ENCODE results near the gene ITPRIPL2. TPM values are rescaled to one million over a fixed set of nuclear protein-coding genes. Genes with fewer than 3 reads are reported as not detected.

The ITPRIPL2 gene
- total and polyA plus RNA-seq, 2 of the 13 experiments (the other 11 are each of a cell fraction or from before 2014, with no cell fraction given) = 5.9 to 12.6 TPM

DNA sequence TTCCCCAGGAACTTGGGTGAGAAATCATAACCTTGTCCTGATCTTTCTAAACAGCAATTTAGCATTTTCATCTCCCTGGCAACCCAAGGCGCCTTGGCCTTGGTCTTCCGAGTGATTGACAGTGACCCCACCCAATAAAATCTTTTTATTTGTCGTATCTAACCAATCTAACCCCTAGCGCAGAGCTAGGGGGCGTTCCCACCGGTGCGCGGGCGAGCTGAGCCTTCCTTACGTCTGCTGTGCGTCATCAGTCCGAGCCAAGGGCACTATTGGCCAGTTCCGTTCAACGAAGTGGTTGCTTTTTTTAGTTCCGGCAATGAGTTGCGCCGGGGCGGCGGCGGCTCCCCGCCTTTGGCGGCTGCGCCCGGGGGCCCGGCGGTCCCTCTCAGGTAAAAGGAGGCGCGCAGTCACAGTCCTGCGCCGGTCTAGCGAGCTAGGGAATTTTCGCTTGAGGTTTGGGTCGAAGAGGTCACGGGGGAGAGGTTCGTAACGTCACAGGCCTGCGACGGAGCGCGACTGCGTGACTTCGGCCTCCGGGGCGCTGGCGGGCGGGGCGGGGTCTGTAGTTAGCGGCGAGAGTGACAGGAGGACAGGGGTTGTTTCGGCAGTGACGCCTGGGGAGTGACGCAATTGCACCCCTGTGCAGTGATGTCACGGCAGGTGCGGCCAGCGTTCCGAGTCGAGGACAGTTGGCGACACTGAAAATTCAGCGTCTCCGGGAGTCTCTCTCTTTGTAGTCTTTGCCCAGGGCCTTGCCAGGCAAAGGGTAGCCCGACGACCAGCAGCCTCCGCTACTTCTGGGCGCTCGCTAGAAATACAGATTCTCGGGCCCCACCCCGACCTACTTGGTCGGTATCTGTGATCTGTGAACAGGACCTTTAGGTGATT is 46.2 kb upstream of the ITPRIPL2 start, which contains the start of gene COQ7 (continued):
- TF ChIP-seq ATF7 (IDR thresholded peaks at IDR 0.05) (peak; percentile 92), ATF7 (CRISPR knock-in tag; IDR thresholded peaks at IDR 0.05) (no peak; the same call in none of the 2 replicates), FOSL1 (CRISPR knock-in tag; IDR thresholded peaks at IDR 0.05; ENCODE audit: borderline replicate concordance) (no peak; the same call in 1 of the 2 replicates), ZMYM3 (CRISPR knock-in tag; IDR thresholded peaks at IDR 0.05) (peak; percentile 81), ZNF17 (CRISPR knock-in tag; IDR thresholded peaks at IDR 0.05) (no peak), ZNF296 (CRISPR knock-in tag; conservative IDR thresholded peaks at IDR 0.05) (no peak), ZBTB8A (CRISPR knock-in tag; IDR thresholded peaks at IDR 0.05; ENCODE audit: borderline replicate concordance, low read depth) (no peak; the same call in 1 of the 2 replicates), ZMAT3 (CRISPR knock-in tag; conservative IDR thresholded peaks at IDR 0.05) (peak; percentile 63; the same call in 1 of the 2 replicates), TBP (CRISPR knock-in tag; IDR thresholded peaks at IDR 0.05) (no peak), HMGA1 (CRISPR knock-in tag; conservative IDR thresholded peaks at IDR 0.05) (no peak), ZNF678 (CRISPR knock-in tag; IDR thresholded peaks at IDR 0.05) (0 out of 2 replicates have a peak, but pooled peaks have one; percentile 28), ZNF44 (CRISPR knock-in tag; IDR thresholded peaks at IDR 0.05) (peak; percentile 94), ZNF446 (CRISPR knock-in tag; IDR thresholded peaks at IDR 0.05) (peak; percentile 83; the same call in 1 of the 2 replicates), CHD4 (IDR thresholded peaks at IDR 0.05; ENCODE audit: borderline replicate concordance, low read length) (peak; percentile 71; the same call in 1 of the 2 replicates), ZNF224 (CRISPR knock-in tag; IDR thresholded peaks at IDR 0.05) (peak; percentile 86), MIER3 (CRISPR knock-in tag; IDR thresholded peaks at IDR 0.05; ENCODE audit: borderline replicate concordance) (peak; percentile 66; the same call in 1 of the 2 replicates), TGIF2 (CRISPR knock-in tag; IDR thresholded peaks at IDR 0.05) (0 out of 2 replicates have a peak, but pooled peaks have one; percentile 47), NFE2 (CRISPR knock-in tag; IDR thresholded peaks at IDR 0.05) (no peak), GABPA (IDR thresholded peaks at IDR 0.05; ENCODE audit: low read depth, low read length) (peak; percentile 61), GABPA (CRISPR knock-in tag; IDR thresholded peaks at IDR 0.05; ENCODE audit: low read depth) (peak; percentile 85), JUNB (CRISPR knock-in tag; IDR thresholded peaks at IDR 0.05; ENCODE audit: borderline replicate concordance) (no peak)
- TF ChIP-seq, protein P1, sequence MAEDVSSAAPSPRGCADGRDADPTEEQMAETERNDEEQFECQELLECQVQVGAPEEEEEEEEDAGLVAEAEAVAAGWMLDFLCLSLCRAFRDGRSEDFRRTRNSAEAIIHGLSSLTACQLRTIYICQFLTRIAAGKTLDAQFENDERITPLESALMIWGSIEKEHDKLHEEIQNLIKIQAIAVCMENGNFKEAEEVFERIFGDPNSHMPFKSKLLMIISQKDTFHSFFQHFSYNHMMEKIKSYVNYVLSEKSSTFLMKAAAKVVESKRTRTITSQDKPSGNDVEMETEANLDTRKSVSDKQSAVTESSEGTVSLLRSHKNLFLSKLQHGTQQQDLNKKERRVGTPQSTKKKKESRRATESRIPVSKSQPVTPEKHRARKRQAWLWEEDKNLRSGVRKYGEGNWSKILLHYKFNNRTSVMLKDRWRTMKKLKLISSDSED (CRISPR knock-in tag; IDR thresholded peaks at IDR 0.05) = no peak
- TF ChIP-seq, protein P2, sequence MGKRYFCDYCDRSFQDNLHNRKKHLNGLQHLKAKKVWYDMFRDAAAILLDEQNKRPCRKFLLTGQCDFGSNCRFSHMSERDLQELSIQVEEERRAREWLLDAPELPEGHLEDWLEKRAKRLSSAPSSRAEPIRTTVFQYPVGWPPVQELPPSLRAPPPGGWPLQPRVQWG (CRISPR knock-in tag; IDR thresholded peaks at IDR 0.05; ENCODE audit: borderline replicate concordance, low read depth) = no peak
- TF ChIP-seq, protein P3, sequence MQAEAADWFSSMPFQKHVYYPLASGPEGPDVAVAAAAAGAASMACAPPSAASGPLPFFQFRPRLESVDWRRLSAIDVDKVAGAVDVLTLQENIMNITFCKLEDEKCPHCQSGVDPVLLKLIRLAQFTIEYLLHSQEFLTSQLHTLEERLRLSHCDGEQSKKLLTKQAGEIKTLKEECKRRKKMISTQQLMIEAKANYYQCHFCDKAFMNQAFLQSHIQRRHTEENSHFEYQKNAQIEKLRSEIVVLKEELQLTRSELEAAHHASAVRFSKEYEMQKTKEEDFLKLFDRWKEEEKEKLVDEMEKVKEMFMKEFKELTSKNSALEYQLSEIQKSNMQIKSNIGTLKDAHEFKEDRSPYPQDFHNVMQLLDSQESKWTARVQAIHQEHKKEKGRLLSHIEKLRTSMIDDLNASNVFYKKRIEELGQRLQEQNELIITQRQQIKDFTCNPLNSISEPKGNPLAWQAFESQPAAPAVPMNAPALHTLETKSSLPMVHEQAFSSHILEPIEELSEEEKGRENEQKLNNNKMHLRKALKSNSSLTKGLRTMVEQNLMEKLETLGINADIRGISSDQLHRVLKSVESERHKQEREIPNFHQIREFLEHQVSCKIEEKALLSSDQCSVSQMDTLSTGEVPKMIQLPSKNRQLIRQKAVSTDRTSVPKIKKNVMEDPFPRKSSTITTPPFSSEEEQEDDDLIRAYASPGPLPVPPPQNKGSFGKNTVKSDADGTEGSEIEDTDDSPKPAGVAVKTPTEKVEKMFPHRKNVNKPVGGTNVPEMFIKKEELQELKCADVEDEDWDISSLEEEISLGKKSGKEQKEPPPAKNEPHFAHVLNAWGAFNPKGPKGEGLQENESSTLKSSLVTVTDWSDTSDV (CRISPR knock-in tag; IDR thresholded peaks at IDR 0.05) = peak; percentile 76; the same call in 1 of the 2 replicates
- TF ChIP-seq, protein P4, sequence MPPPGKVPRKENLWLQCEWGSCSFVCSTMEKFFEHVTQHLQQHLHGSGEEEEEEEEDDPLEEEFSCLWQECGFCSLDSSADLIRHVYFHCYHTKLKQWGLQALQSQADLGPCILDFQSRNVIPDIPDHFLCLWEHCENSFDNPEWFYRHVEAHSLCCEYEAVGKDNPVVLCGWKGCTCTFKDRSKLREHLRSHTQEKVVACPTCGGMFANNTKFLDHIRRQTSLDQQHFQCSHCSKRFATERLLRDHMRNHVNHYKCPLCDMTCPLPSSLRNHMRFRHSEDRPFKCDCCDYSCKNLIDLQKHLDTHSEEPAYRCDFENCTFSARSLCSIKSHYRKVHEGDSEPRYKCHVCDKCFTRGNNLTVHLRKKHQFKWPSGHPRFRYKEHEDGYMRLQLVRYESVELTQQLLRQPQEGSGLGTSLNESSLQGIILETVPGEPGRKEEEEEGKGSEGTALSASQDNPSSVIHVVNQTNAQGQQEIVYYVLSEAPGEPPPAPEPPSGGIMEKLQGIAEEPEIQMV (CRISPR knock-in tag; IDR thresholded peaks at IDR 0.05; ENCODE audit: low read depth) = no peak

All from HepG2 (cell line).